HEK293 (cell line): ENCODE measurements around the gene SLC19A1.

Experiments
- EGR2 ChIP-seq: fragments of 450-650 bp; formaldehyde crosslinking; IDR thresholded peaks from 2 replicates; pipeline ENCODE4 v1.5.1; 2016; ENCODE audit warnings: low read depth, missing biosample characterization, missing genetic modification characterization
- SALL2 ChIP-seq: fragments of 450-650 bp; formaldehyde crosslinking; IDR thresholded peaks from 2 replicates; pipeline ENCODE4 v1.5.0; 2017; ENCODE audit warnings: missing biosample characterization, mild to moderate bottlenecking, missing genetic modification characterization, borderline replicate concordance
- SP2 ChIP-seq: fragments of 450-650 bp; formaldehyde crosslinking; IDR thresholded peaks from 2 replicates; pipeline ENCODE4 v1.5.1; 2016; ENCODE audit warnings: missing biosample characterization, missing genetic modification characterization
- TCF7L2 ChIP-seq: IDR thresholded peaks from 2 replicates; pipeline ENCODE4 v1.6.1; 2011; ENCODE audit warnings: low read depth, mild to moderate bottlenecking, inconsistent platforms, low read length, moderate library complexity, borderline replicate concordance
- ZBTB8A ChIP-seq: fragments of 450-650 bp; formaldehyde crosslinking; IDR thresholded peaks from 2 replicates; pipeline ENCODE4 v1.5.1; 2016; ENCODE audit warnings: missing biosample characterization, missing genetic modification characterization
- ZNF112 ChIP-seq: fragments of 450-650 bp; formaldehyde crosslinking; IDR thresholded peaks from 2 replicates; pipeline ENCODE4 v1.5.0; 2017; ENCODE audit warnings: missing biosample characterization, missing genetic modification characterization
- ZNF223 ChIP-seq: fragments of 450-650 bp; formaldehyde crosslinking; IDR thresholded peaks from 2 replicates; pipeline ENCODE4 v1.5.1; 2016; ENCODE audit warnings: missing biosample characterization, missing genetic modification characterization
- ZNF24 ChIP-seq: fragments of 450-650 bp; formaldehyde crosslinking; IDR thresholded peaks from 2 replicates; pipeline ENCODE4 v1.5.1; 2016; ENCODE audit warnings: missing biosample characterization, missing genetic modification characterization
- ZNF423 ChIP-seq: fragments of 450-650 bp; formaldehyde crosslinking; IDR thresholded peaks from 2 replicates; pipeline ENCODE4 v1.5.1; 2016; ENCODE audit warnings: missing biosample characterization, missing genetic modification characterization
- ZNF473 ChIP-seq: fragments of 450-650 bp; formaldehyde crosslinking; IDR thresholded peaks from 2 replicates; pipeline ENCODE4 v1.5.1; 2017; ENCODE audit warnings: missing biosample characterization, missing genetic modification characterization
- ZNF560 ChIP-seq: fragments of 450-650 bp; formaldehyde crosslinking; IDR thresholded peaks from 2 replicates; pipeline ENCODE4 v1.5.1; 2017; ENCODE audit warnings: missing biosample characterization, missing genetic modification characterization, borderline replicate concordance
- ZNF76 ChIP-seq: fragments of 450-650 bp; formaldehyde crosslinking; IDR thresholded peaks from 2 replicates; pipeline ENCODE4; 2016; ENCODE audit warnings: low read depth, missing biosample characterization, missing genetic modification characterization, borderline replicate concordance
- TF ChIP-seq, protein P1 (sequence below): fragments of 450-650 bp; formaldehyde crosslinking; IDR thresholded peaks from 2 replicates; pipeline ENCODE4 v1.5.1; 2016; ENCODE audit warnings: missing biosample characterization, missing genetic modification characterization
- TF ChIP-seq, protein P2 (sequence below): fragments of 450-650 bp; formaldehyde crosslinking; IDR thresholded peaks from 2 replicates; pipeline ENCODE4 v1.5.1; 2016; ENCODE audit warnings: missing biosample characterization, missing genetic modification characterization

DNA sequence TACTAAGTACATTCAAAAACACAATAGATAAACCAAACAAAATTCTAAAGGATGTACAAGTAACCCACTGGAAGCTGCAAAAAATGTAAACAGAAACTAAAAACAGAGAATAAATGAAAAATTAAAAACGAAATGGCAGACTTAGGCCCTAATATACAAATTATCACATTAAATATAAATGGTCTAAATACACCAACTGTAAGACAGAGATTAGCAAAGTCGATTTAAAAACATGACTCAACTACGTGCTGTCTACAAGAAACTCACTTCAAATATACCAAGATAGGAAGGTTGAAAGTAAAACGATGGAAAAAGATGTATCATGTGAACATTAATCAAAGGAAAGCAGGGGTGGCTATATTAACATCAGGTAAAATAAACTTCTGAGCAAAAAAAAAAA is 23.1 kb downstream of the SLC19A1 start:
- TF ChIP-seq ZNF24 (tag by site-specific recombination) (no peak), ZNF423 (no peak), ZBTB8A (tag by site-specific recombination) (no peak), SP2 (no peak), ZNF560 (tag by site-specific recombination) (no peak), SALL2 (tag by site-specific recombination) (no peak), EGR2 (tag by site-specific recombination) (no peak), ZNF473 (tag by site-specific recombination) (no peak), ZNF223 (tag by site-specific recombination) (no peak), ZNF112 (tag by site-specific recombination) (no peak), ZNF76 (tag by site-specific recombination) (no peak), TCF7L2 (no peak)
- TF ChIP-seq, protein P1, sequence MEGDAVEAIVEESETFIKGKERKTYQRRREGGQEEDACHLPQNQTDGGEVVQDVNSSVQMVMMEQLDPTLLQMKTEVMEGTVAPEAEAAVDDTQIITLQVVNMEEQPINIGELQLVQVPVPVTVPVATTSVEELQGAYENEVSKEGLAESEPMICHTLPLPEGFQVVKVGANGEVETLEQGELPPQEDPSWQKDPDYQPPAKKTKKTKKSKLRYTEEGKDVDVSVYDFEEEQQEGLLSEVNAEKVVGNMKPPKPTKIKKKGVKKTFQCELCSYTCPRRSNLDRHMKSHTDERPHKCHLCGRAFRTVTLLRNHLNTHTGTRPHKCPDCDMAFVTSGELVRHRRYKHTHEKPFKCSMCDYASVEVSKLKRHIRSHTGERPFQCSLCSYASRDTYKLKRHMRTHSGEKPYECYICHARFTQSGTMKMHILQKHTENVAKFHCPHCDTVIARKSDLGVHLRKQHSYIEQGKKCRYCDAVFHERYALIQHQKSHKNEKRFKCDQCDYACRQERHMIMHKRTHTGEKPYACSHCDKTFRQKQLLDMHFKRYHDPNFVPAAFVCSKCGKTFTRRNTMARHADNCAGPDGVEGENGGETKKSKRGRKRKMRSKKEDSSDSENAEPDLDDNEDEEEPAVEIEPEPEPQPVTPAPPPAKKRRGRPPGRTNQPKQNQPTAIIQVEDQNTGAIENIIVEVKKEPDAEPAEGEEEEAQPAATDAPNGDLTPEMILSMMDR (tag by site-specific recombination): no peak
- TF ChIP-seq, protein P2, sequence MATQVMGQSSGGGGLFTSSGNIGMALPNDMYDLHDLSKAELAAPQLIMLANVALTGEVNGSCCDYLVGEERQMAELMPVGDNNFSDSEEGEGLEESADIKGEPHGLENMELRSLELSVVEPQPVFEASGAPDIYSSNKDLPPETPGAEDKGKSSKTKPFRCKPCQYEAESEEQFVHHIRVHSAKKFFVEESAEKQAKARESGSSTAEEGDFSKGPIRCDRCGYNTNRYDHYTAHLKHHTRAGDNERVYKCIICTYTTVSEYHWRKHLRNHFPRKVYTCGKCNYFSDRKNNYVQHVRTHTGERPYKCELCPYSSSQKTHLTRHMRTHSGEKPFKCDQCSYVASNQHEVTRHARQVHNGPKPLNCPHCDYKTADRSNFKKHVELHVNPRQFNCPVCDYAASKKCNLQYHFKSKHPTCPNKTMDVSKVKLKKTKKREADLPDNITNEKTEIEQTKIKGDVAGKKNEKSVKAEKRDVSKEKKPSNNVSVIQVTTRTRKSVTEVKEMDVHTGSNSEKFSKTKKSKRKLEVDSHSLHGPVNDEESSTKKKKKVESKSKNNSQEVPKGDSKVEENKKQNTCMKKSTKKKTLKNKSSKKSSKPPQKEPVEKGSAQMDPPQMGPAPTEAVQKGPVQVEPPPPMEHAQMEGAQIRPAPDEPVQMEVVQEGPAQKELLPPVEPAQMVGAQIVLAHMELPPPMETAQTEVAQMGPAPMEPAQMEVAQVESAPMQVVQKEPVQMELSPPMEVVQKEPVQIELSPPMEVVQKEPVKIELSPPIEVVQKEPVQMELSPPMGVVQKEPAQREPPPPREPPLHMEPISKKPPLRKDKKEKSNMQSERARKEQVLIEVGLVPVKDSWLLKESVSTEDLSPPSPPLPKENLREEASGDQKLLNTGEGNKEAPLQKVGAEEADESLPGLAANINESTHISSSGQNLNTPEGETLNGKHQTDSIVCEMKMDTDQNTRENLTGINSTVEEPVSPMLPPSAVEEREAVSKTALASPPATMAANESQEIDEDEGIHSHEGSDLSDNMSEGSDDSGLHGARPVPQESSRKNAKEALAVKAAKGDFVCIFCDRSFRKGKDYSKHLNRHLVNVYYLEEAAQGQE (tag by site-specific recombination): no peak
